Measurements from ENCODE around the gene GPC3.

GPC3 gene

DNA sequence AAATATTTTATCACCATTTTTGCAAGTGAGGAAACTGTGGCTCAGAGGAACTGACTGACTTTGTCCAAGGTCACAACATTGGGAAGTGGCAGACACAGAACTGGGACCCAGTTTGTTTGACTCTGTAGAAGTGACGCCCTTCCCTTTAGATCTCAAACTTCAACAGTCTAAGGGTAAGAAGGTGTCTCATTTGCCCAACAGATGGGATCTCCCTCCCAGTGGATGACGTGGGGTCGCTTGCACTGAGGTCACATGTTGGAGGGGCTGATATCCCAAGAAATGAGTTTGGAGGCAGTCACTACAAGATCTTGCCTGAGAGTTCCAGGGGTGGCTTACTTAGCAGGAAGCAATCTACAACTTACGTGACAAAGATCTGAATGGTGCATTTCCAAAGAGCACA, 397.6 kb downstream of the GPC3 start:
- DNase-seq: no peak

DNA sequence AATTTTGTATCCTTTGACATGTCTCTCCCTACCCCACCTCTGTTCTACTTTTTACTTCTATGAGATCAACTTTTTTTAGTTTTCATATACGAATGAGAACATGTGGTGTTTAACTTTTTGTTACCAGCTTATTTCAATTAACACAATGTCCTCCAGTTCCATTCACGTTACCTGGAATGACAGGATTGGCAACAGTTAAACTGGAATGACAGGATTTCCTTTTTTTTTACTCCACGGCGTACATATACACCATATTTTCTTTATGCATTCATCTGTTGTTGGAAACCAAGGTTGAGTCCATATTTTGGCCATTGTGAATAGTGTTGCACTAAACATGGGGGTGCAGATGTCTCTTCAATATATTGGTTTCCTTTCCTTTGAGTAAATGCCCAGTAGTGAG, 398.3 kb downstream of the GPC3 start:
- DNase-seq: no peak

DNA sequence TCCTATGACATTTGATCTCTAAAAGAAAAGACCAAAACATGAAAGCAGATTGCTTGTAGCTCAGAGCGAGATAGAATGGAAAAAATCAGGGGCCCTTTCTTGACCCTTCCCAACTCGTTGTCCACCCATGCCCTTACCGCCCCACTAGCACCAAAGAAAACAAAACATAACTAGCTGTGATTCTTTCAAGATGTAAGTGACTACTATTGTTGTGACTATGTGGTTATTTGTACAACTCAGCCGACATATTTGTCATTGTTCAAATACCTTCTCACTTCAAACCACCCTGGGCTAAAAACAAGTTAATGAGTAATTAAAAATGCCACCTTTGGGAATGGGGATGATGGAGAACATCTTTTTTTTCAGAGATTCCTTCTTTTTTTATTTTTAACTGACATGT, 399.0 kb downstream of the GPC3 start:
- DNase-seq: no peak

DNA sequence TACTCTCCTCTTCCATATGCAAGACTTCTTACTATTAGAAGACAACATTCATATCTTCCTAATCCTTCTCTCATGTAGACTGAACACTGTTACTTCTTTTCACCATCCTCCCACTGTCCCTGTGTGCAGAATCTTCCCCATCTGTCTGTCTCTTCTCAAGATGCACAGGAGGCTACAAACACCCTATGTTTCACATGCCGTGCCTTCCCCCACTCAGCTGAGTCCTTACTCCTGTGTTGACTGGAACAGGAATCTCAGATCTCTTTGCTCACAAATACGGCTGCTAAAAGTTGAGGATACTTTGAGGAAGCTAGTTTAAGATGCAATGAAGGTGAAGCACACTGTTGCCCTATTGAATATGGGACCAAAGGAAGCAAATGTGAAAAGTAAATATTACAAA, 401.6 kb downstream of the GPC3 start:
- no peak for DNase-seq

DNA sequence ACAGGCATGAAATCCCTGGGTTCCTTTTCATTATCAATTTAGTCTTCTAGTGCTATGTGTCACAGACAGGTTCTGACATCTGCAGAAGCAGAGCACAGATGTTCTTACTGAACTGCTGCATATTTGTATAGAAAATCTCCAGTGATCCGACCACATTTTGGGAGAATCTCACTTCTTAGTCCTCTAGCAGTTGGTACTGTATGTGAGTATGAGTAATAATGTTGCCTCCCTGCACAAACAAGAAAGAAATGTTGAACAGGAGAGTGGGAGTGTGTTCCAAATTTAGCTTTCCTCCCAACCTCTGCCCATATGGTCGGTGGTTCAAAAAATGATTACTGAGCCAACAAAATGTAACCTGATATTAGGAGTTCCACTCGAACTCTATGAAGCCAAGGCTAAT, 404.8 kb downstream of the GPC3 start:
- no peak for DNase-seq

DNA sequence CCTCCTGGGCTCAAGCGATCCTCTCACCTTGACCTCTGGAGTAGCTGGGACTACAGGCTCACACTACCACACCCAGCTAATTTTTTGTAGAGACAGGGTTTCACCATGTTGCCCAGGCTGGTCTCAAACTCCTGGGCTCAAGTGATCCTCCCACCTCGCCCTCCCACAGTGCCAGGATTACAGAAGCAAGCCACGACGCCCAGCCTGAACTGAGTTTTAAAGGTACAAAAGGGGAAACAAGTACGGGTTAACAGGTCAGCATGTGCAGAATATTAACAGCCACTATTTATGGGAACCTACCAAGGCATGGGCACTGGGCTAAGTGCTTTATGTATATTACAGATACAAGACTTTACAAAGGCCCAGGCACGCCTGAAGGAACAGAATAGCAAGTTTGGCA, 405.8 kb downstream of the GPC3 start:
- no peak for DNase-seq

DNA sequence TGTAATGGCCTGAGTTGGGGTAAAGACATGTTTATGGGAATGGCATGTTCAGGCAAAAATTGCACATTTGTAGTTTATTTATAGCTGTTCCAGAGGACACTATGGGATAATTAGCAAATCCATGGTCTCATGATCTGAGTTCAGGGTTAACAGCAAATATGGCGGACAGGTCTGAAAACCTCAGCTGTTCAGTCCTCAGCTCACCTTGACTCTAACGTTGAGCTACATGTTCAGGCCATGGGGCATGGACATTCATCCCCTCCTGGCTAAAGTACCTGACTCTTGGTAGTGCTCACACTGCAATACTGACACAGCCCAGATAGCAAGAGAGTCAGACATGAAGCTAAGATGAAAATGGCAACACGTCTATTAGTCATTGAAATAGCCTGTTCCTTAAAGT, 408.5 kb downstream of the GPC3 start:
- no peak for DNase-seq

DNA sequence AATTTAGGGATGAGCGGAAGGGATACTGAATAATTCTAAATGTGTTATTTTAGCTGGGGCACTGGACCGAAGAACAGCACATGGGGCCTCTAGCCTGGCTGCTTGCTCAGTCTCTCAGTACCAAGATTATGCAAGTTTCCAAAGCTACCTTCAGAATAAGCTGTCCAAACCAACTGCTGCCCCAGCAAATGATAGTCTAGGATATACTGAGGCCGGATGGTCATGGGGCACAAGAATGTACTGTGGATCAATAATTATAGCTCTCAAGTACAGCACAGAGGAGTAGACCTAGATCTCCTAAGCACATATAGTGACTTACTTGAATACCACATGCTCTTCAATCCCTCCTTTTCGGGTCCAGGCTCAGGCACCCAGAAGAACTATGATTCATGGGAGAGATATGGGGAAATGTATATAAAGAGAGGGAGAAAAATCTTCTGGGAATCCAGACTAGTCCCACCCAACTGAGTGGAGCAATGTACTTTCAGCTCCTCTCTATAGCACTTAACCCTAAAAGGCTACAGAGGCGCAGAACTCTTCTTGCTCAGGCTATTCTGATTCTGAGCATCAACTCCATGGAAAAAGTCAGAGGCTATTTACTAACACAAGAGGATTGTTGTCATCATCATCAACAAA, 409.8 kb downstream of the GPC3 start:
- DNase-seq: no peak

DNA sequence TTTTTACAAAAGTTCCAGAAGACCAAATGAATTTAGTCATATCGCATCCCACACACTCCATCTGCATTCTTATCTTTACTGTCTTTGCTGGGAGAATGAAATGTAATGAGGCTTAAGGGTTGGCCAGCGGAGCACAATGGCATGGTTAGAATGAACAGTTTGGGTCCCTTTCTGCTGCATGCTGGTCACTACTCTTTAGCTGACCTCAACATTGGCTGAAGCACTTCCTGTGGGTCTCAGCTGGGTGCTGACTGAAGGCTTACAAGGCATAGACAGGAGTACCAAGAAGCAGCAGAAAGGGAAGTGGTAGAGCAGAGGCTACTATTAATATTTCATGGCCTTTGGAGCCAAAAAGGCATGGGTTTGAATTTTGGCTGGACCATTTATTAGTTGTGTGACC, 410.7 kb downstream of the GPC3 start:
- DNase-seq: no peak

DNA sequence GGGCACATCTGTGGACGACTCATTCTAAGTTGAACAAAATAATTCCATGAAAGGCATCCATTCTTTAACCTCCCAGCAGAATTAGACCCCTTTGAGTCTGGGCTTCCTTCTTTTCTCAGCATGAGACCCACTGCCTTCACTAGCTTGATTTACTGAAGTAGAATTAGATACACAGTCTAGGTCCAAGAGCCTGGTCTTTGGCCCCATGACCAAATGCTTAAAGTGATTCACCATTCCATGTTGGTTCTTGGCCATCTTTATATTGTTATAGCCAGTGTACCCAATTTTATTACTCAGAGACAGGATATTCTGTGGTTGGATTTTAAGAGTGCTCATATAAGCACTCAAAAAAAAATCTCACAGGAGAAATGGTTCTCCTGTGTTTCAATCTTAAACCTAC, 414.8 kb downstream of the GPC3 start:
- DNase-seq: no peak

DNA sequence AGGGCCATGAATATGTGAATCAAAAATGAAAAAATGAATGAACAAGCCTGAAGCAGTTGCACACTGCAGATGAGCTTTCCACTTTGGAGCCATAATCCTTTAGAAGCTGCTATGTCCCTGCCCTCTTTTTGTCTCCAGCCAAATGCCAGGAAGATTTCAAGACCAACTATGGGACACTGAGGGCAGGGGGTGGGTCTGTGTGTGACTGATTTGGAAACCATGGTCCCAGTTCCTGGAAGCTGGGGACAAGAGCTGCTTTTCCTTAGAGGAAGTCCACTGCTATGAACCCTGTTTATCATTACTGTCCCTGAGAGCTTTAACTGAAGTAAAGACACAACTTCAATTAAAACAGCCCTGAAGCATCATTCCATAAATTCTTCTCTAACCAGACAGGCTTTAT, 416.2 kb downstream of the GPC3 start:
- DNase-seq: no peak

DNA sequence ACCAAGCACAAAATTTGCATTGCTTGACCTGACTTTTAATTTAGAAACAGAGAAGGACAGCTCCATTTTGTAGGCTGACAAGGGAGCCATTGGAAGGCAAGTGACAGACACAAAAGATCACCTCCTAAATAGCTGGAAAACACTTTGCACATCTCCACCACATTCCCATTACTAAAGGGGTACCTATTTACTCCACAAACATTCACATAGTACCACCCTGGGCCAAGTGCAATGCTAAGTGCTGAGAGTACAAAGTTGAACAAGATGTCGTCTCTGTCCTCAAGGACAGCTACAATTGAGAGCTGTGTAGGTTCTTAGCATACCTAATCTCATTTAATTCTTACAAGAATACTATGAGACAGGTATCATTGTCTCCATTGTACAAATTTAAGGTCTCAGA, 417.3 kb downstream of the GPC3 start:
- no peak for DNase-seq

DNA sequence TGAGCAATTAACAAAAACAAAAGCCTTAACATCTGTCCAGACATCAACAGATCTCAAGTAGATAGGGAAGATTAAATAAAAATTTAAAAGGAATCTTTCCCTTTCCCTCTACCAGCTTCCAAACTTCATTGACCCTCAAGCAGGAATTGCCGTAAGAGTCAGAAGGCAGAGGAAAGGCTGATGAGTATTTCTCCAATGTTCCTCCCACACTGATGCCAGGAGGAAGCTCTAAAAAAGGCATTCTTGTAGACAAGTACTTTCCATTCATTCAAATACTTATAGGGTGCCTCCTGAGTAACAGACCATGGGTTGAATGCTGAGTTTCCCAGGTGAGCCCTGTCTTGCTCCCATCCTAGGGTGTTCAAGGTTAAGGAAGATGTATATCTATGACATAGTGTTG, 418.5 kb downstream of the GPC3 start:
- no peak for DNase-seq

DNA sequence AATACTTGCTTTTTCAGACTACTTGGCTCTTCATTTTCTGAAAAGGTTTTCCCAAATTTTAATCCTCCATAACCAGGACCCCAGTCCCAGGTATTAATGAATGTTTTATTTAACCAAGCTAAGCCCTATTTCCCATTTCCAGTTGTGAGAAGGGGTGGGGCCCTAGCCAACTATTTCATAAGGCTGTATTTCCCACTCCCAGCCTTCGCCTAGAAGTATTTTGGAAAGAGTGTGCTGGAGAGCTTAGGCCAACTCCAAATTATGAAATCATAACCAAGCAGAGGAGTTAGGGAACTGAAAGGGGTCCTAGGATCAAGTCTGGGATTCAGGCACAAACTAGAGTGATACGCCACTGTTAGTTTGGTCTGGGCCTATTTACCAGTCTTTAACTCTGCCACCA, 421.7 kb downstream of the GPC3 start:
- DNase-seq: no peak

DNA sequence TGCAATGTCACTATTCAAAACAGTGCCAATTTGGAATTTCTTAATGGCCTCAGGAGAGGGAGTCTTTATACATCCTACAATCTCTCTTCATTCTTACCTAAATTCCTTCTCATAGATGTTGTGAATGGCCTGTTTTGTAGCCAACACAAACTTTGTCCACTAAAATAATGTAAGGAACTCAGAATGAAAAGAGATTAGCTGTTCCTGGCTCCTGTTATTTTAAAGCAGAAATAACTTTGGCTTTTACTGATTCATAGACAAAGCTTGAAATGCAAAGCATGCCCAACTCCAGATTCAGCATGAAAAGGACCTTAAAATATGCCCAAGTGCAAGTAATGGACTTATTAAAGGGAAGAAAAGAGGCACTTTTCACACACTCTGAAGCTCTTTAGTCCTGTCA, 424.1 kb downstream of the GPC3 start:
- DNase-seq: no peak

DNA sequence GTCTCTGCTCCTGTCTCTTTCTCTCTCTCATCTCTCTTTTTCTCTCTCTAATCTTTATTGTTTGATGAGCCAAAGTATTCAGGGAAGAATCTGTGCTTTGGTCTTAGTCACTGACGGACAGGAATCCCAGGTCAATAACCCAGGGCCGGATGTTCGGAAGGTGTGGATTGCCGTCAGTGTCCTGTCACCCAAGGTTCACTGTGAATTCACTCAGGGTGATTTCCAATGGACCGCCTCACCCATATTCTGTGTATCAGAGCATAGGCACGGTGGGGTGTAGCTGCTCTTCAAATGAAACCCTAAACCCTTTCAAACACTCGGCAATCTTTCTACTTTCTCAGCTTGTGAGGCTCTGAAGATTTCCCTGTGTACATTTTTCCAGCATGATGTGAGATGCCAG, 425.5 kb downstream of the GPC3 start:
- DNase-seq: no peak

DNA sequence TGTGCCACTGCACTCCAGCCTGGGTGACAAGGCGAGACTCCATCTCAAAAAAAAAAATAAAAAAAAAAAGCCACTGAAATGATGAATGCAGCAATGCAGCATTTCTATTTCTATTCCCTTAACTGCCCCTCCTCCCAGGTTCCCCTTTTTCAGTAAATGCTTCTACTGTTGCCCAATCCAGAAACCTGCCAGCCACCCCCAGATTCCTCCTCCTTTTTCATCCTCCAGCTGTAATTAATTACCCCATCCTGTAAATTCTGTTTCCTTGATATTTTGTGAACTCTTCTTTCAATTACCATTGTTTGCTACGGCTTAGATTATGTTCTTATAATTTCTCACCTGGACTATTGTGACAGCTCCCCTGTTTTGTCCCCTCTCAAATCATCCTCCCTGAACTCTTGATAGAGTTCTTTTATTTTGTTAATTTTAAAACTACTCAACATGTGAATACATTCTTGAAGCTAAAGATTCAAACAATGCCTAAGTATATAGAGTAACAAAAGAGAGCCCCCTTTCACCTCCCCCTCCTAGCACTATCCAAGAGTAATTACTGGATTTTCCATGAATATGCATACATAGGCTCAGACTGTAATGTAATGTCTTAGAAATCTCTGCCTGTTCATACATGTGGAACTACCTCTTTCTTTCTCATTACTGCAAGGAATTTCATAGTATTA, 429.5 kb downstream of the GPC3 start:
- peak; percentile 5 for DNase-seq

DNA sequence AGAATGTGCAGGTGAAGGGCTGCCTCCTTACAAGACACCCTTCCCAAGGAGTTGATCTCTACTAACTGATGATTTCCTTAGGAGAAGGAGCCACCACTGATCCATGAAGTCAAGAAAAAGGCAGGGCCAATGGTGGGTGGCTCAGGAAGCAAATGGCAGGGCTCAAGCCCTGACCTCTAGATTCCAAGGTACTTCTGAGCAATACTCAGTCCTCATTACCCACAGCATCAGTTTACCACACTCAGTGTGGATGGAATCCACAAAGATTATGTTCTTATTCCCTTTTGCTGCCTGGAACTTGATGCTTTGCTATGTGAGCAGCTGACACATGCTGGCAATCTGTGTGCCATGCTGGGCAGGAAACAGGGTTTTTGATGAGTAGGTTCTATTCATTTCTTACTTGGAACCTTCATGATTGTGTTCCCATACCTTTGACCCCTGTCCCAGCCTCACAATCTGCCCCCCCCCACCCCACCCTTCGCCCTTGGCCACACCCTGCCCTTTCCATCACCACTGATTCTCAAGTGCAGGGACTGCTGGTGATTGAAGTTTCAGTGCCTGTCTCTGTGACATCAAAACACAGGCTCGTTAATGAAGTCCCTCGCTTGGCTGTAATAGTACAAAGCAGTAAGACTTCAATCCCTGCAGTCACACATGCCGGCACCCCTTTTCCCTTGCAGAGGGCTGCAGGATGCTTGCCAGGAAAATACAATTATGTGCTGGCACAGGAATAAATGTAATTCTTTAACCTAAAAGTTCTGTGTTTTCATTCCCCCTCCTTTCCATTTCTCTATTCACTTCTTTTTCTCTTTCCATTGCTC, 434.5 kb downstream of the GPC3 start:
- DNase-seq: no peak

DNA sequence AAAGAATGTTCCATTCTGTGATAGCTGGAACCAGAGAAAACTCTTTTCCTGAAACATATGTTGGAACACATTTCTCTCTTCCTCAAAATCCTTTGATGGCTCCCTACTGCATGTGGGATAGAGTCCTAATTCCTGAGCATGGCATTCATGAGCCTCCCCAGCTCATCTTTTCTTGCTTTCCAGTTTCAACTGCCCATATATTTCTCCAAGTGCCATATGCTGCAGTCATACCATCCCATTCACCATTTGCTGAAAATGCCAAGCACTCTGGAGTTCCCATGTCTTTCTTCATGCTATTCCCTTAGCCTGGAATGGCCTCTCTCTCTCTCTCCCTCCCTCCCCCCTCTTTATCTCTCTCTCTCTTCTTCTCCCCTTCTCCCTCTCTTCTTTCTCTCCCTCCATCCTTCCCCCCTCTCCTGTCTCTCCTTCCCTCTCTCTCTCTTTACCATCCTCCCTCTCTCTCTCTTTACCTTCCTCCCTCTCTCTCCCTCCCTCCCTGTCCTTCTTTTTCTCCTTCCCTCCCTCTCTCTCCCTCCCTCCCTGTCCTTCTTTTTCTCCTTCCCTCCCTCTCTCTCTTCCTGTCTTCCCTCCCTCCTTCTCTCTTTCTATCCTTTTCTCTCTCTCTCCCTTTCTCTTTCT, 436.0 kb downstream of the GPC3 start:
- no peak for DNase-seq

DNA sequence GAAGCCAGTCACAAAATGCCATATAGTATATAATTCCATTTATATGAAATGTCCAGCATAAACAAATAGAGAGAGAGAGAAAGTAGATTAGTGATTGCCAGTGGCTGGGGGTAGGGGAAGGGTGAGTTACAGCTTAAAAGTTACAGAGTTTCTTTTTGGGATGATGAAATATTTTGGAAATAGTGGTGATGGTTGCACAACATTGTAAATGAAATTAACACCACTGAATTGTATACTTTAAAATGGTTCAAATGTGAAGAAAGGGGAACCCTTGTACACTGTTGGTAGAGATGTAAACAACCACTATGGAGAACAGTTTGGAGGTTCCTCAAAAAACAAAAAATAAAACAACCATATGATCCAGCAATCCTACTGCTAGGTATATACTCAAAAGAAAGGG, 439.0 kb downstream of the GPC3 start:
- peak; percentile 7 for DNase-seq

DNA sequence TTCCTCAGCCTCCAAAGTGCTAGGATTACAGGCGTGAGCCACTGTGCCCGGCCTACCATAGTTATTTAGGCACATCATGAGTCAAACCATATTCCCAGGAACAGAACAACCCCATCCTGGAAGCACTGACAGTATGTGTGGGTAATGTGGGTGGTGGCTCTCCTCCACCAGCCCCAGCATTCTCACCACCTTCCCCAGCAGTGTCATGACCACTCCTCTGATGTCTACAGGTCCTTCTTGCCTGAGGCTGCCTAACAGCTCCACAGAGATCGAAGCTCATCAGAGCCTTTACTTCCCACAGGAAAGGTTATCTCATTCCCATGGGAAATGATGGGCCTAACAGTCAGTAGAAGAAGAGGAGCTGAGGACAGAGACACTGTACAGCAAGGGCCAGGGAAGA, 440.6 kb downstream of the GPC3 start:
- DNase-seq: no peak

DNA sequence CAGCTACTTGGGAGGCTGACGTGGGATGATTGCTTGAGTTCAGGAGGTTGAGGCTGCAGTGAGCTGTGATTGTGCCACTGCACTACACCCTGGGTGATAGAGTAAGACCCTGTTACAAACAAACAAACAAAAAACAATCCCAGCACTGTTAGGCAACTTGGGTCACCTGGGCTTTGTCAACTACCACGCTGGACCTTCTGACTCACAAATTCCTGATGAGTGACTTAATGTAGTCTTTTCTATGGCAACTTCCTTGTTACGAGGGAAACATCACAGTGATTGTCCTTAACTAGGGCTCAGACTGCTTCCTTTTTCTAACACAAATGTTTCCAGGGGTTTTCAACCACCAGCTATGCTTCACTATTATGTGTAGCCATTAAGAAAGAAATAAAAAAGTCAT, 441.3 kb downstream of the GPC3 start:
- no peak for DNase-seq

DNA sequence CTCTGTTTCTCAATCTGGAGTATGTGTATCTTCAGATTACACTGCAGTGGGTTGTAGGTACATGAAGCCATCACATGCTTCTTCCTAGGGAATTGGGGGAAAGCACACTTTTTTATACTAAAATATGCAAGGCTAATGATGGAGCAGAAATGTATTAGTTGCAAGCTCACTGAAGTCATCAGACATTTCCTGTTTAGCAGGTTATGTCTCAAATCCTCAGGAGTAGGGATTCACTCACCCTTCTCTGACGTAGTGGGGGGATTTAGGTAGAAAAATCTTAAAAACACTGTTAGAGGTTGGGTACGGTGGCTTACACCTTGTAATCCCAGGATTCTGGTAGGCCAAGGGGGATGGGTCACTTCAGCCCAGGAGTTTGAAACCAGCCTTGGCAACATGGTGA, 441.7 kb downstream of the GPC3 start:
- DNase-seq: no peak

DNA sequence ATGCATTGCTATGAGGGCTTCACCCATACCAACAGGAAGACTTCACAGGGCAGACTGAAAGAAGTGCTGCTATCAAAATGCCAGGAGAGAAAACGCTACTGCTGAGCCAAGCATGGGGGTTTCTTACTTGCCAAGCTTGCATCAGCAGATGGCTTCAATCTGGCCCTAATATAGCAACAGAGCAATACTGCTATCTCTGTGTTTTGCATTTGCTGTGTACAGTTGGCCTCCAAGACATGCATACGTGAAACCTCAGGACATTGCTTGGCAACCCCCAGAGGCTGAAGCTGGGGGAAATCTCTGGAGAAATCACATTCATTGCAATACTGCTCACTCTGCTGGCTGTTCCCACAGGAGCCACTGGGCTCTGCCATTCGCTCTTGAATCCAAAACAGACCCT, 442.9 kb downstream of the GPC3 start:
- no peak for DNase-seq
